NCI-H510A (cell line): ENCODE data around the gene ARHGAP15.

Experiments
- DNase-seq: peaks from one replicate; lab custom pipeline; 2025; lab: John Stamatoyannopoulos, UW

Gene ARHGAP15

DNA sequence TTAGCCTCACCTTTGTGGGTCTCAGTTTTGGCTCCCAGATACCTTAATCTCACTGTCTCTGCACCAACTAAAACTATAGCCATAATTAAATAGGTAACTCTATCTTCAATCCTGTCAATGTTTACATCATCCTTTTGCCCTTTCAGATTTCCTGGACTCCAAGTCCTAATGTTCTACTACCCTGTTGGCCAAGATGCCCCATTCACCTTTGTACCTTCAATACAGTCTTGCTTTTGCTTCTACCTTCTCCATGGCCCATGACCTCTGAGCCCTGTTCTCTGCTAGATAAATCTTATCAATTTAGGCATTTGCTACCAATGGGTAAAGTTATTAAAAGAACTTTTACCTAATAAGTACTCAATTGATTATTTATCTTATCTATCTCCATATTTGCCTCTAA is 635.5 kb downstream of the ARHGAP15 start:
- DNase-seq = no peak

DNA sequence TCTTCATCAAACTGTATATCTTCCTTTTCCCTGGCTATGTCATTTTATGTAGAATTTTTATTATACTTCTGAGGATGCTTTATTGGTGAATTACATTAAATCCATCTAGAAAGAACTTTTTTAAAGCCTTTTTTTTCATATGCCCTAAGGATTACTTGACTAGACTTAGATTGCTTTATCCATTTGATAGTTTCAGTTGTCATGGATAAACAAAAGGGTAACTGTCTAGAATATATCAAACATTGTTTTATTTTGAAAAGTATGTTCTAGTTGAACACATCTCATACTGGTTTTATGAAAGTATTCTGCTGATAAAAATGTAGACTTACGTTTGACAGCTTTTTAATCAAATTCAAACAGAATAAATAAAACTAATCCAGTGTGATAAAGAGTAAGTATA is 639.8 kb downstream of the ARHGAP15 start:
- no peak for DNase-seq

DNA sequence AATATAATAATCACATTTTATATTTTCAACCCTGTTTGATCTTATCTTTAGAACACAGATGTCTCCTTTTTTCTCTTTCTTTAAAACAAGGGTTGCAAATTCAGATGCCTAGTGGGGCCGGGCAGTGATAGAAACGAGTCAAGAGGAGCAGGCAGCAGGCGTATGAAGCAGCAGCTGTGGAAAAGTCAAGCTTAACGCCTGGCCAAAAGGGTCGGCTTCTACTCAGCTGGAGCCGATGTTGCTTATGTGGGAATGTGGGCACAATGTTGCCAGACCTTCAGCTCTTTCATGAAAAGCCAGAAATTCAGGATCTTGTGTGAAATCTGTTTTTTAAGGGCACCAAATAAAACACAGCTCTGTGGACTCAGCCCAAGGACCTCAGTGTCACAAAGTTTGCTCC is 642.7 kb downstream of the ARHGAP15 start:
- DNase-seq = no peak

GRCh38 chr2:143776526-143777297 is 647.5 kb downstream of the ARHGAP15 start:
- no peak for DNase-seq

- no peak for DNase-seq
These were observed 649.8 kb downstream of the ARHGAP15 start for GRCh38 chr2:143779021-143779420.

- no peak for DNase-seq
These were observed 657.0 kb downstream of the ARHGAP15 start for GRCh38 chr2:143786026-143786765.

DNA sequence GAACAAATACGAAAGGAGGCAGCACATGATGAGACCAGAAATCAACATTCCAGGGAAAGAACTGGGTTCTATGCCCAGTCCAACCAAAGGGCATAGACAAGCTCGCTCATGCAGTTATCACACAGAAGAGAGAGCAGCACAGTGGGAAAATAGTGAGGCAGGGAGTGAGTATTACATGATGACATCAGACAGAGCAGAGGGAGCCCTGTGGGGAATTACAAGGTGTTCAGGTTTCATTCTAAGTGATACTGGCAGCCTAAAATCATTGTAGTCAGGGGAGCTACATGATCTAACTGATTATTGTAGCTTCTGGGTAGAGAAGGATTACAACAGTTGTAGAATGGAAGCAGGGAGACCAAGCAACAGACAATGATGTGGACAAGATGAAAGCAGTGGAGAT is 658.5 kb downstream of the ARHGAP15 start:
- DNase-seq = no peak

GRCh38 chr2:143792602-143793001 is 663.4 kb downstream of the ARHGAP15 start:
- no peak for DNase-seq

GRCh38 chr2:143793381-143793780 is 664.2 kb downstream of the ARHGAP15 start:
- DNase-seq = no peak

- DNase-seq = no peak
These were observed 666.8 kb downstream of the ARHGAP15 start for GRCh38 chr2:143796051-143796450.

DNA sequence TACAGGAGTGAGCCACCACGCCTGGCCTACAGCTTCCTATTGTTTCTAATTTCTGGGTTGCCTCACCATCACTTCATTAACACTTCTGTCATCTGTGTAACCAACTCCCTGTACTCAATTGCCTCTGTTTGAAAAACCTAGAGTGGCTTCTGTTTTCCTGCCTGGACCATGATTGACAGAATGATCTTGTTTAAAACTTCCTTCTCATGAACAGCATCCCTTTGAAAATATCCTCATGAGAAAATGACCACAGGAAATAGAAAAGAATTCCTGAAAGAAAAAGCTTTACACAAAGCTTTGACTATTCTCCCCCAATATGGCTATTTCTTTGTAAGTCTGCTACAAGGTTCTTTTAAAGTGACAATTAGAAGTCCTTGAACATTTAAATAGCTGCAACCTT is 672.3 kb downstream of the ARHGAP15 start:
- DNase-seq = no peak

DNA sequence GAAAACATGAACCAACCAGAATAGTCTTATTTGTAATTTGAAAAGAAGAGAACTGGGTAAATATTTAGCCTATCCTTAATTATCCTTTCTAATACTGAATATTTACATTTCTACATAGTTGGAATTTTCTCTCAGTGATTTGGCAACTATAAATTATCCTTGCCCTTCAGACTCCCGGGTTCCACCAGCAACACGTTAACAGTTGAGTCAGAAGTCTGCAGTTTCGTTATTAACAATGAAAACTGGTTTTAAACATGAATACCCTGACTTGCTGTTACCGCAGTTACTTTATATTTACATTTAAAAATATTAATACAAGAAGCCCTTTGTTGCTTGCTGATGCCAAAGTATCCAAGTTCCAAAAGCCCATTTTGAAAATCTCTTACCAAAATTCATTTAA is 673.0 kb downstream of the ARHGAP15 start:
- no peak for DNase-seq

DNA sequence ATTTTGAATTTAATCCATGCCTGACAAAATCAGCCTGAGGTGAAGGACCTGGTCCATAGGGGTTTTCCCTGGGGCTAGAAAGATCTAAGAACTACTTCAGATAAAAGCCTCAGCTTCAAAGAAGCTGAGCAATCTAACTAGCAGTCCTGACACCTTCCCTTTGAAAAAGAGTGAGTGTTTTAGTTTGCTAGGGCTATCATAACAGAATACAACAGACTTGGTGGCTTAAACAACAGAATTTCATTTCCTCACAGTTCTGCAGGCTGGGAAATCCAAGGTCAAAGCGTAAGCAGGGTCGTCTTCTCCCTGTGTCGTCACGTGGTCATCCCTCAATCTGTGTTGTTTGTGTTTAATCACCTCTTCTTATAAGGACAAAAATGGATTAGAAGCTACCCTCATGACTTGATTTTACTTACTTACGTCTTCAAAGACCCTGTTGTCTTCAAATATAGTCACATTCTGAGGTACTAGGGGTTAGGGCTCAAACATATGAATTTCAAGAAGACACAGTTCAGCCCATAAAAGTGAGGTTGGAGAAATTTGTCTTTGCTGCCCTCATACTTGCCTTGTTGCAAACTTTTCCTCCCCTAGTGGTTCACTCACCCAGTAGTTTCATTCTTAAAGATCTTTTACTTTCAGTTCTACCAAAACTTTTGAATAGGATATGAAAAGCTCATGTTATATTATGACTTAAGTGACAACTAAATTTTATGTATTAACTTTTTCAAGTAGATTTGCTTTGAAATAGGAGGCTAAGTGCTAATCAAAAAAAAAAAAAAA is 673.8 kb downstream of the ARHGAP15 start:
- DNase-seq = no peak

DNA sequence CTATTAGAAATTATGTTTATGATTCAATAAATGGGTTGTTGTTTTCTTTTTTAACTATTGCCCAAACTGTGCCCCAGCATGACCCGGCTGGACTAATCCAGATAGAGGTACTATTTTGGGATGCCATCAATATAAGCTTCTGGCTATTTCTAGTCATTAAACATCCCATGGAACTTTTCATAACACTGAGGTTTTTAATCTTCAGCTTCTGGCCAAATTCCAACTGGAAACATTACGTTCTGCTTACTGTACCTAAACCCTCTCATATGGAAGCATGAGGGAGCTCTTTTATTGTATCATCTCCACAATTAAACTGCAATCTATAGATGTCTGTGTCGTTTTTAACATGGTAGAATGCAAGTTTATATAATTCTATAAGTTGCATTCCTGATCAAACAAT is 674.7 kb downstream of the ARHGAP15 start:
- DNase-seq = no peak

GRCh38 chr2:143805666-143806065 is 676.4 kb downstream of the ARHGAP15 start:
- no peak for DNase-seq

GRCh38 chr2:143807192-143807591 is 678.0 kb downstream of the ARHGAP15 start:
- DNase-seq = no peak

- DNase-seq = no peak
These were observed 678.5 kb downstream of the ARHGAP15 start for GRCh38 chr2:143807671-143808070.

DNA sequence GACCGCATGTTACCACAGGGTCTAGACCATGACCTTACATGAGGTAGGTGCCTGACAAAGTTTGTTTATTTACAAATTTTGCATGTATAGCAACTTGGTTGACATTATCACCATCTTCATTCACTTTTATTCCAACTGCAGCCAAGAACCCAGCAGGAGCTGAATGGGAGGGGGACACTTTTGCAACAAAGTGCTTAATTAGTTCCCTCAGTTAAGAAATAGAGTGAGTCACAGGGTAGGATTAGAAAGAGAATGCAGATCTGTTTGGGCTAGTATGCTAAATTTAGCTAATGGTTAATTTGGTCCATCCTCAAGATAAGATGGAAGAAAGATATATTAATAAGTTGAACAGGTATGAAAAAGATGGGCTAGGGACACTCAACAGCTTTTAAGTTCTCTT is 678.9 kb downstream of the ARHGAP15 start:
- DNase-seq = no peak

DNA sequence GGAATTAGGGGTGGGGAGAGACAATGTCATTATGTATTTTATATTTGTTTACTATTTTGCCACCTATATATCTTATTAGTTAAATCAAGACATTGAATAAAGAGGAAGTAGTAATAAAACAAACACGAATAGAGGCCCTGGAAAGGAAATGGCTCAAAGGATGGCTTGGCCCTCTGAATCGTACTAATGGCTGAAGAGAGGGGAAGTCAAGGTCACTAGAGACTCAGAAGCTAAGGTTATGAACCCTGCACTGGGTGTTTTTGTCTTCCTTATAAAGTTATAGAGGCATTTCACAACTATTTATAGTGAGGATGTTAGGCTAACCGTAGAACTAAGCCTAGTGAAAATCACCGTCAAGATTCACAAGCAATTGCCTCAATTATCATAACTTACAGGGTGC is 685.9 kb downstream of the ARHGAP15 start:
- no peak for DNase-seq

- DNase-seq = no peak
These were observed 687.7 kb downstream of the ARHGAP15 start for GRCh38 chr2:143816916-143817315.
